ENCODE measurements around the gene PXDN.

The PXDN gene

GRCh38 chr2:1791006-1791605 lies 46.8 kb upstream of the PXDN start:
- no peak for ATAC-seq
- no peak for TF ChIP-seq ZNF70 (CRISPR knock-in tag; IDR thresholded peaks at IDR 0.05)
- no peak for TF ChIP-seq SNAI2 (CRISPR knock-in tag; IDR thresholded peaks at IDR 0.05)
- TF ChIP-seq RARB (CRISPR knock-in tag; IDR thresholded peaks at IDR 0.05), result no peak
- TF ChIP-seq ZC3H10 (CRISPR knock-in tag; IDR thresholded peaks at IDR 0.05), result no peak
- no peak for TF ChIP-seq ISL1 (CRISPR knock-in tag; IDR thresholded peaks at IDR 0.05)

- ATAC-seq, result no peak
- TF ChIP-seq ISL1 (CRISPR knock-in tag; IDR thresholded peaks at IDR 0.05) (no peak), ZNF565 (CRISPR knock-in tag; conservative IDR thresholded peaks at IDR 0.05; ENCODE audit: low read depth) (no peak)
- TF ChIP-seq, protein P1, sequence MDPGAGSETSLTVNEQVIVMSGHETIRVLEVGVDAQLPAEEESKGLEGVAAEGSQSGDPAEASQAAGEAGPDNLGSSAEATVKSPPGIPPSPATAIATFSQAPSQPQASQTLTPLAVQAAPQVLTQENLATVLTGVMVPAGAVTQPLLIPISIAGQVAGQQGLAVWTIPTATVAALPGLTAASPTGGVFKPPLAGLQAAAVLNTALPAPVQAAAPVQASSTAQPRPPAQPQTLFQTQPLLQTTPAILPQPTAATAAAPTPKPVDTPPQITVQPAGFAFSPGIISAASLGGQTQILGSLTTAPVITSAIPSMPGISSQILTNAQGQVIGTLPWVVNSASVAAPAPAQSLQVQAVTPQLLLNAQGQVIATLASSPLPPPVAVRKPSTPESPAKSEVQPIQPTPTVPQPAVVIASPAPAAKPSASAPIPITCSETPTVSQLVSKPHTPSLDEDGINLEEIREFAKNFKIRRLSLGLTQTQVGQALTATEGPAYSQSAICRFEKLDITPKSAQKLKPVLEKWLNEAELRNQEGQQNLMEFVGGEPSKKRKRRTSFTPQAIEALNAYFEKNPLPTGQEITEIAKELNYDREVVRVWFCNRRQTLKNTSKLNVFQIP (CRISPR knock-in tag; IDR thresholded peaks at IDR 0.05; ENCODE audit: borderline replicate concordance, low read depth), result no peak
Observed at GRCh38 chr2:1790473-1790872, 46.2 kb upstream of the PXDN start.

- no peak for ATAC-seq
Observed at GRCh38 chr2:1789610-1790009, 45.3 kb upstream of the PXDN start.

DNA sequence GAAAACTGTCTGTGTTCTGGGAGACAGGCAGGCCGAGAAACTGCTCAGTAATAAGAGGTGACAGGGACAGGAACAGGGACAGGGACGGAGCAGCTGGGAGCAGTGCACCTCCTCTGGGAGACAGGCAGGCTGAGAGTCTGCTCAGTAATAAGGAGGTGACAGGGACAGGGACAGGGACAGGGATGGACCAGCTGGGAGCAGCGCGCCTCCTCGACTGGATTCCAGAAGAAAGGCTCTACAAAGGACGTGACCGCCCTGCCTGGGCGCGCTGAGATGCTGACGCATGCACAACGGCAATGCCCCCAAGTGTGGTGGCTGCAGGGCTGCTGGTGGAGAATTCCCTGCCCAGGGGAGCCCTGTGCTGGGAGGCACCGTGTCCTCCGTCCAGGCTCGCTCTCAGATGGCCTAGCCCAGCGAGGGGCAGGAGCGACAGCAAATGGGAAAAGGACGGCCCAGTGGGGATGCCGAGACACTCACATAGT lies 44.2 kb upstream of the PXDN start:
- ATAC-seq, result no peak
- TF ChIP-seq OSR1 (CRISPR knock-in tag; IDR thresholded peaks at IDR 0.05), result no peak
- TF ChIP-seq ESRRG (CRISPR knock-in tag; IDR thresholded peaks at IDR 0.05), result no peak
- no peak for TF ChIP-seq TOX (CRISPR knock-in tag; IDR thresholded peaks at IDR 0.05; ENCODE audit: borderline replicate concordance)
- no peak for TF ChIP-seq PPARA (CRISPR knock-in tag; IDR thresholded peaks at IDR 0.05; ENCODE audit: borderline replicate concordance)
- TF ChIP-seq, protein P1 (CRISPR knock-in tag; IDR thresholded peaks at IDR 0.05; ENCODE audit: borderline replicate concordance, low read depth), result no peak
- no peak for TF ChIP-seq ZNF565 (CRISPR knock-in tag; conservative IDR thresholded peaks at IDR 0.05; ENCODE audit: low read depth)
- no peak for TF ChIP-seq ZNF8 (CRISPR knock-in tag; IDR thresholded peaks at IDR 0.05)
- no peak for TF ChIP-seq SNAI2 (CRISPR knock-in tag; IDR thresholded peaks at IDR 0.05)
- no peak for TF ChIP-seq TSHZ2 (CRISPR knock-in tag; IDR thresholded peaks at IDR 0.05)
- TF ChIP-seq TCF4 (CRISPR knock-in tag; IDR thresholded peaks at IDR 0.05; ENCODE audit: borderline replicate concordance), result no peak
- no peak for TF ChIP-seq ZNF70 (CRISPR knock-in tag; IDR thresholded peaks at IDR 0.05)
- TF ChIP-seq GLIS3 (CRISPR knock-in tag; IDR thresholded peaks at IDR 0.05), result no peak
- TF ChIP-seq BACH2 (CRISPR knock-in tag; IDR thresholded peaks at IDR 0.05; ENCODE audit: borderline replicate concordance), result no peak
- TF ChIP-seq CSRNP3 (CRISPR knock-in tag; IDR thresholded peaks at IDR 0.05), result no peak
- no peak for TF ChIP-seq ISL1 (CRISPR knock-in tag; IDR thresholded peaks at IDR 0.05)
- TF ChIP-seq ARNTL (CRISPR knock-in tag; IDR thresholded peaks at IDR 0.05; ENCODE audit: borderline replicate concordance, low read depth), result no peak
- TF ChIP-seq, protein P2, sequence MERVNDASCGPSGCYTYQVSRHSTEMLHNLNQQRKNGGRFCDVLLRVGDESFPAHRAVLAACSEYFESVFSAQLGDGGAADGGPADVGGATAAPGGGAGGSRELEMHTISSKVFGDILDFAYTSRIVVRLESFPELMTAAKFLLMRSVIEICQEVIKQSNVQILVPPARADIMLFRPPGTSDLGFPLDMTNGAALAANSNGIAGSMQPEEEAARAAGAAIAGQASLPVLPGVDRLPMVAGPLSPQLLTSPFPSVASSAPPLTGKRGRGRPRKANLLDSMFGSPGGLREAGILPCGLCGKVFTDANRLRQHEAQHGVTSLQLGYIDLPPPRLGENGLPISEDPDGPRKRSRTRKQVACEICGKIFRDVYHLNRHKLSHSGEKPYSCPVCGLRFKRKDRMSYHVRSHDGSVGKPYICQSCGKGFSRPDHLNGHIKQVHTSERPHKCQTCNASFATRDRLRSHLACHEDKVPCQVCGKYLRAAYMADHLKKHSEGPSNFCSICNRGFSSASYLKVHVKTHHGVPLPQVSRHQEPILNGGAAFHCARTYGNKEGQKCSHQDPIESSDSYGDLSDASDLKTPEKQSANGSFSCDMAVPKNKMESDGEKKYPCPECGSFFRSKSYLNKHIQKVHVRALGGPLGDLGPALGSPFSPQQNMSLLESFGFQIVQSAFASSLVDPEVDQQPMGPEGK (CRISPR knock-in tag; IDR thresholded peaks at IDR 0.05; ENCODE audit: borderline replicate concordance), result no peak

More at GRCh38 chr2:1789610-1790009, 45.3 kb upstream of the PXDN start:
- no peak for TF ChIP-seq ZNF70 (CRISPR knock-in tag; IDR thresholded peaks at IDR 0.05)
